H7 (cell line): ENCODE data around the gene FMO1. TPM values are rescaled to one million over a fixed set of nuclear protein-coding genes. Genes with fewer than 3 reads are reported as not detected.
A peak's percentile ranks its signal among the peaks of the same experiment; 100 is the strongest.

Experiments used
- DNase-seq: peaks from one replicate; pipeline ENCODE4 v3.0.0; 2012
- H3K27me3 ChIP-seq: 2 replicates; pipeline ENCODE4 v1.6.0; 2011; ENCODE audit warnings: mild to moderate bottlenecking, low read length; ENCODE audit not compliant: control insufficient read depth, insufficient read depth
- H3K36me3 ChIP-seq: replicated peaks from 2 replicates; pipeline ENCODE4 v1.5.1; 2011; ENCODE audit warnings: low read length; ENCODE audit not compliant: control insufficient read depth, insufficient read depth
- H3K4me3 ChIP-seq: 2 replicates; pipeline ENCODE4 v1.5.1; 2011; ENCODE audit warnings: low read depth, mild to moderate bottlenecking, control low read depth, low read length, moderate library complexity; ENCODE audit not compliant: insufficient read depth
- total RNA-seq: library from RNA; depleted of rRNA; stranded (reverse); fragments of >200 nt; shearing (Covaris generic); gene quantifications from 2 replicates; pipeline ENCODE4 v1.2.3, GENCODE V29; 2014

The FMO1 gene
- total RNA-seq, 1 experiment from 2014 or later: not detected

- peak overlapping the region; percentile 42; the same call in 1 of the 2 replicates for H3K4me3 ChIP-seq
- no peaks in the 10 kb centered on the region for H3K36me3 ChIP-seq
Observed at GRCh38 chr1:171251952-171252300, 3.6 kb downstream of the FMO1 start.

GRCh38 chr1:171252482-171252881 lies 4.2 kb downstream of the FMO1 start:
- Histone ChIP-seq H3K4me3 (no peak overlapping the region), H3K27me3 (peaks cover 3% of the 10 kb centered on the region; the same call in 1 of the 2 replicates), H3K36me3 (no peaks in the 10 kb centered on the region)
- DNase-seq: no peak

More at GRCh38 chr1:171251952-171252300, 3.6 kb downstream of the FMO1 start:
- DNase-seq: no peak
- H3K27me3 ChIP-seq: peaks cover 3% of the 10 kb centered on the region; the same call in 1 of the 2 replicates

- no peak overlapping the region for H3K4me3 ChIP-seq
- no peaks in the 10 kb centered on the region for H3K36me3 ChIP-seq
- H3K27me3 ChIP-seq: peaks cover 1% of the 10 kb centered on the region; the same call in 1 of the 2 replicates
- DNase-seq: no peak
Observed at GRCh38 chr1:171254859-171255258, 6.6 kb downstream of the FMO1 start.

- DNase-seq: no peak
- H3K36me3 ChIP-seq: no peaks in the 10 kb centered on the region
- H3K4me3 ChIP-seq: no peak overlapping the region
Observed at GRCh38 chr1:171256940-171257606, 8.8 kb downstream of the FMO1 start.

GRCh38 chr1:171257607-171258076 lies 9.3 kb downstream of the FMO1 start:
- Histone ChIP-seq H3K36me3 (no peaks in the 10 kb centered on the region), H3K27me3 (no peaks in the 10 kb centered on the region; the same call in 1 of the 2 replicates), H3K4me3 (no peak overlapping the region)
- DNase-seq: no peak

More at GRCh38 chr1:171256940-171257606, 8.8 kb downstream of the FMO1 start:
- H3K27me3 ChIP-seq: no peaks in the 10 kb centered on the region; the same call in 1 of the 2 replicates

- Histone ChIP-seq H3K27me3 (no peaks in the 10 kb centered on the region; the same call in 1 of the 2 replicates), H3K36me3 (no peaks in the 10 kb centered on the region), H3K4me3 (no peak overlapping the region)
- DNase-seq: no peak
Observed at GRCh38 chr1:171258429-171258828, 10.1 kb downstream of the FMO1 start.

GRCh38 chr1:171258943-171259342 lies 10.6 kb downstream of the FMO1 start:
- DNase-seq: no peak
- Histone ChIP-seq H3K4me3 (no peak overlapping the region), H3K27me3 (no peaks in the 10 kb centered on the region; the same call in 1 of the 2 replicates), H3K36me3 (no peaks in the 10 kb centered on the region)

GRCh38 chr1:171261336-171261735 lies 13.0 kb downstream of the FMO1 start:
- DNase-seq: no peak
- no peak overlapping the region for H3K4me3 ChIP-seq
- H3K36me3 ChIP-seq: no peaks in the 10 kb centered on the region
- no peaks in the 10 kb centered on the region; the same call in 1 of the 2 replicates for H3K27me3 ChIP-seq

- Histone ChIP-seq H3K27me3 (no peaks in the 10 kb centered on the region), H3K36me3 (no peaks in the 10 kb centered on the region), H3K4me3 (no peak overlapping the region)
- no peak for DNase-seq
Observed at GRCh38 chr1:171263901-171264300, 15.6 kb downstream of the FMO1 start.

GRCh38 chr1:171265686-171266085 lies 17.4 kb downstream of the FMO1 start:
- H3K4me3 ChIP-seq: no peak overlapping the region
- no peak for DNase-seq
- no peaks in the 10 kb centered on the region for H3K27me3 ChIP-seq
- H3K36me3 ChIP-seq: no peaks in the 10 kb centered on the region

GRCh38 chr1:171266930-171267329 lies 18.6 kb downstream of the FMO1 start:
- no peaks in the 10 kb centered on the region for H3K36me3 ChIP-seq
- H3K27me3 ChIP-seq: no peaks in the 10 kb centered on the region
- no peak overlapping the region for H3K4me3 ChIP-seq
- DNase-seq: no peak

GRCh38 chr1:171267391-171267790 lies 19.1 kb downstream of the FMO1 start:
- no peaks in the 10 kb centered on the region for H3K27me3 ChIP-seq

GRCh38 chr1:171270806-171271205 lies 22.5 kb downstream of the FMO1 start:
- no peak overlapping the region for H3K4me3 ChIP-seq
- no peaks in the 10 kb centered on the region for H3K36me3 ChIP-seq
- no peaks in the 10 kb centered on the region for H3K27me3 ChIP-seq
- no peak for DNase-seq

More at GRCh38 chr1:171267391-171267790, 19.1 kb downstream of the FMO1 start:
- no peak overlapping the region for H3K4me3 ChIP-seq
- H3K36me3 ChIP-seq: no peaks in the 10 kb centered on the region
- no peak for DNase-seq

GRCh38 chr1:171277534-171277933 lies 29.2 kb downstream of the FMO1 start:
- H3K27me3 ChIP-seq: no peaks in the 10 kb centered on the region
- no peaks in the 10 kb centered on the region for H3K36me3 ChIP-seq
- no peak for DNase-seq
- no peak overlapping the region for H3K4me3 ChIP-seq

- no peaks in the 10 kb centered on the region for H3K36me3 ChIP-seq
- no peak for DNase-seq
- H3K4me3 ChIP-seq: no peak overlapping the region
- H3K27me3 ChIP-seq: no peaks in the 10 kb centered on the region
Observed at GRCh38 chr1:171279234-171279633, 30.9 kb downstream of the FMO1 start.
